Fibroblast of villous mesenchyme (primary cell): ENCODE results near the gene PRKG1. TPM values are rescaled to one million over a fixed set of nuclear protein-coding genes. Genes with fewer than 3 reads are reported as not detected.
A peak's percentile ranks its signal among the peaks of the same experiment; 100 is the strongest.
"Not testable (repeated sequence)": the region's sequence is repeated elsewhere in the genome, so short reads cannot be mapped to it uniquely, and the experiment has no call there.

Experiments
- DNase-seq: peaks from one replicate; pipeline ENCODE4 v3.0.0-alpha.2; 2010; ENCODE audit warnings: low read depth
- H3K4me3 ChIP-seq: 2 replicates; pipeline ENCODE4 v1.5.1; 2011; ENCODE audit warnings: low read depth, mild to moderate bottlenecking, low read length
- CTCF ChIP-seq: IDR thresholded peaks from 2 replicates; pipeline ENCODE4 v1.5.1; 2012; ENCODE audit warnings: low read depth, mild to moderate bottlenecking, low read length; ENCODE audit not compliant: insufficient read depth
- total RNA-seq: library from RNA; depleted of rRNA; stranded (reverse); fragments of >200 nt; gene quantifications from 2 replicates; pipeline ENCODE4 v1.2.3, GENCODE V29; 2012

The PRKG1 gene
- total RNA-seq, 1 donor: 19.0 TPM

- no peak for DNase-seq
- no peak for TF ChIP-seq CTCF
- no peak overlapping the region for H3K4me3 ChIP-seq
Observed at GRCh38 chr10:51321300-51321699, 247.0 kb downstream of the PRKG1 start.

GRCh38 chr10:51321980-51322379, 247.7 kb downstream of the PRKG1 start:
- DNase-seq: peak; percentile 65
- TF ChIP-seq CTCF: no peak
- no peak overlapping the region for H3K4me3 ChIP-seq

GRCh38 chr10:51325649-51326048, 251.4 kb downstream of the PRKG1 start:
- TF ChIP-seq CTCF: no peak
- H3K4me3 ChIP-seq: no peak overlapping the region
- DNase-seq: no peak

- TF ChIP-seq CTCF: no peak
- H3K4me3 ChIP-seq: no peak overlapping the region
- DNase-seq: no peak
Observed at GRCh38 chr10:51326174-51326573, 251.9 kb downstream of the PRKG1 start.

- DNase-seq: no peak
- no peak overlapping the region for H3K4me3 ChIP-seq
- no peak for TF ChIP-seq CTCF
Observed at GRCh38 chr10:51327432-51327831, 253.1 kb downstream of the PRKG1 start.

- no peak for TF ChIP-seq CTCF
- DNase-seq: no peak
- no peak overlapping the region for H3K4me3 ChIP-seq
Observed at GRCh38 chr10:51340366-51340765, 266.1 kb downstream of the PRKG1 start.

GRCh38 chr10:51340845-51341610, 266.7 kb downstream of the PRKG1 start:
- TF ChIP-seq CTCF: no peak
- DNase-seq: no peak
- no peak overlapping the region for H3K4me3 ChIP-seq

GRCh38 chr10:51341745-51342144, 267.5 kb downstream of the PRKG1 start:
- DNase-seq, H3K4me3 ChIP-seq: not testable (repeated sequence)
